Measurements from ENCODE around the gene DHCR7. TPM values are rescaled to one million over a fixed set of nuclear protein-coding genes. Genes with fewer than 3 reads are reported as not detected.

DHCR7 gene
- total RNA-seq, 1 experiment from 2014 or later = 371 TPM

DNA sequence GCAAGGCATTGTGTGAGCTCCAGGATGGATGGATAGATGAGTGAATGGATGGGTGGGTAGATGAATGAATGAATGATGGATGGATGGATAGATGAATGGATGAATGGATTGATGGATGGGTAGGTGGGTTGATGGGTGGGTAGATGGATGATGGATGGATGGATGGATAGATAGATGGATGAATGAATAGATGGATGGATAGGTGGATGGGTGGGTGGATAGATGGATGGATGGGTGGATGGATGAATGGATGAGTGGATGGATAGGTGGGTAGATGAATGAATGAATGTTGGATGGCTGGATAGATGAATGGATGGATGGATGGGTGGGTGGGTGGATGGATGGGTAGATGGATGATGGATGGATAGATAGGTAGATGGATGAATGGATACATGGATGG is 33.5 kb downstream of the DHCR7 start:
- Histone ChIP-seq H3K27me3 (replicated peaks; ENCODE audit: control insufficient read depth, insufficient read depth, low read length) (no peaks in the 10 kb centered on the region), H3K9me3 (no peaks in the 10 kb centered on the region), H3K4me3 (ENCODE audit: low read depth, low read length) (no peak overlapping the region), H3K4me1 (no peaks in the 10 kb centered on the region), H3K36me3 (ENCODE audit: control insufficient read depth, insufficient read depth, low read length) (no peaks in the 10 kb centered on the region)
- intact Hi-C loops (cut with micrococcal nuclease; ENCODE audit: unreplicated experiment) = no loop called here
- ChIA-PET CTCF (no interaction called here), POLR2A (no interaction called here)
- DNase-seq = no peak
- Mint-ChIP-seq H3K27me3 (ENCODE audit: insufficient read depth, unreplicated experiment) (peaks cover 18% of the 10 kb centered on the region), H3K36me3 (ENCODE audit: insufficient read depth, unreplicated experiment) (peaks cover 6% of the 10 kb centered on the region), H3K9me3 (ENCODE audit: unreplicated experiment) (peaks cover 24% of the 10 kb centered on the region), H3K4me1 (ENCODE audit: low read depth, unreplicated experiment) (no peaks in the 10 kb centered on the region), H3K4me3 (ENCODE audit: unreplicated experiment) (no peak overlapping the region), H3K27ac (ENCODE audit: unreplicated experiment) (no peak overlapping the region)
- BruUV-seq (replicated peaks) = no TSS peak
- TF ChIP-seq, protein P1, sequence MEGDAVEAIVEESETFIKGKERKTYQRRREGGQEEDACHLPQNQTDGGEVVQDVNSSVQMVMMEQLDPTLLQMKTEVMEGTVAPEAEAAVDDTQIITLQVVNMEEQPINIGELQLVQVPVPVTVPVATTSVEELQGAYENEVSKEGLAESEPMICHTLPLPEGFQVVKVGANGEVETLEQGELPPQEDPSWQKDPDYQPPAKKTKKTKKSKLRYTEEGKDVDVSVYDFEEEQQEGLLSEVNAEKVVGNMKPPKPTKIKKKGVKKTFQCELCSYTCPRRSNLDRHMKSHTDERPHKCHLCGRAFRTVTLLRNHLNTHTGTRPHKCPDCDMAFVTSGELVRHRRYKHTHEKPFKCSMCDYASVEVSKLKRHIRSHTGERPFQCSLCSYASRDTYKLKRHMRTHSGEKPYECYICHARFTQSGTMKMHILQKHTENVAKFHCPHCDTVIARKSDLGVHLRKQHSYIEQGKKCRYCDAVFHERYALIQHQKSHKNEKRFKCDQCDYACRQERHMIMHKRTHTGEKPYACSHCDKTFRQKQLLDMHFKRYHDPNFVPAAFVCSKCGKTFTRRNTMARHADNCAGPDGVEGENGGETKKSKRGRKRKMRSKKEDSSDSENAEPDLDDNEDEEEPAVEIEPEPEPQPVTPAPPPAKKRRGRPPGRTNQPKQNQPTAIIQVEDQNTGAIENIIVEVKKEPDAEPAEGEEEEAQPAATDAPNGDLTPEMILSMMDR (IDR thresholded peaks at IDR 0.05; ENCODE audit: insufficient read depth in 1 of 2, low read depth in 1 of 2, low read length in 1 of 2, severe bottlenecking in 1 of 2, unreplicated experiment in 1 of 2) = no peak

DNA sequence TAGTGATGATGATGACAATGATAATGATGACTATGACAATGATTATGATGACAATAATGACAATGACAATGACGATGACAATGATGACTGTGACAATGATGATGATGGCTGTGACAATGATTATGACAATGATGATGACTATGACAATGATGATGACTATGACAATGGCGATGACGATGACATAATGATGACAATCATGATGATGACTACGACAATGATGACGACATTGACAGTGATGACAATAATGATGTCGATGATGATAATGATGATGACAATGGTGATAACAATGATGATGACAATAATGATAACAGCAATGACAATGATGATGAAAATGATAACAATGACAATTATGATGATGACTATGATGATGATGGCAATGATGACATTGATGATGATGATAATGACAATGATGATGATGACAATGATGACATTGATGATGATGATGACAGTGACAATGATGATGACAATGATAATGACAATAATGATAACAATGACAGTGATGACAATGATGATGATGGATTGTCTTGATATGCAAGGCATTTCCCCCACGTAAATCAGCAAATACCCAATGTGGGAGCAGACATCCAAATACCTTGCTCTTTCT is 37.7 kb downstream of the DHCR7 start:
- Mint-ChIP-seq H3K36me3 (ENCODE audit: insufficient read depth, unreplicated experiment) (peaks cover 6% of the 10 kb centered on the region), H3K27ac (ENCODE audit: unreplicated experiment) (no peak overlapping the region), H3K4me3 (ENCODE audit: unreplicated experiment) (no peak overlapping the region), H3K9me3 (ENCODE audit: unreplicated experiment) (peaks cover 24% of the 10 kb centered on the region), H3K4me1 (ENCODE audit: low read depth, unreplicated experiment) (no peaks in the 10 kb centered on the region), H3K27me3 (ENCODE audit: insufficient read depth, unreplicated experiment) (peaks cover 23% of the 10 kb centered on the region)
- no peaks in the 10 kb centered on the region for H3K4me1 ChIP-seq
- POLR2A ChIA-PET = no interaction called here
- no peak overlapping the region for H3K4me3 ChIP-seq (ENCODE audit: low read depth, low read length)
- no peaks in the 10 kb centered on the region for H3K9me3 ChIP-seq
- CTCF ChIA-PET = no interaction called here
- no TSS peak for BruUV-seq (replicated peaks)
- H3K27me3 ChIP-seq (replicated peaks; ENCODE audit: control insufficient read depth, insufficient read depth, low read length) = no peaks in the 10 kb centered on the region
- no peaks in the 10 kb centered on the region for H3K36me3 ChIP-seq (ENCODE audit: control insufficient read depth, insufficient read depth, low read length)
- no peak for DNase-seq
- intact Hi-C loops (cut with micrococcal nuclease; ENCODE audit: unreplicated experiment) = no loop called here
- TF ChIP-seq, protein P1 (IDR thresholded peaks at IDR 0.05; ENCODE audit: insufficient read depth in 1 of 2, low read depth in 1 of 2, low read length in 1 of 2, severe bottlenecking in 1 of 2, unreplicated experiment in 1 of 2) = no peak

DNA sequence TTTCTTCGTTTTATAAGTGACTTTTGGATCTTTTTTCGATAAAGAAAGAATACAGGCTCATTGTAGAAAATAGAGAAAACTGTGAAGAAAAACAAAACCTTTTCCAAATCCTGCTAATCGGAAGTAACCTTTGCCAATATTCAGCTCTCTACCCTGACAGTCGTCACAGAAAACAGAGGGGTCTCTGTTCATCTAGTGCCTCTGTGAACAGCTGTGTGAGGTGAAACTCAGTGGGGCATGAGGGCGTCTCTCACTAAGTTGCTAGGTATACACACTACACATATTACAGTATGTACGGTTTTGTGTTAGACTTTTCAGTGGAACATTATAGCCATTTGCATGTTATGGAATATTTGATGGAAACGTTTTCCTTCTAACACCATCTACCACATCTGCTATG is 39.4 kb downstream of the DHCR7 start:
- Mint-ChIP-seq H3K27me3 (ENCODE audit: insufficient read depth, unreplicated experiment) (peaks cover 19% of the 10 kb centered on the region), H3K27ac (ENCODE audit: unreplicated experiment) (no peak overlapping the region), H3K4me3 (ENCODE audit: unreplicated experiment) (no peak overlapping the region), H3K36me3 (ENCODE audit: insufficient read depth, unreplicated experiment) (peaks cover 6% of the 10 kb centered on the region), H3K4me1 (ENCODE audit: low read depth, unreplicated experiment) (no peaks in the 10 kb centered on the region), H3K9me3 (ENCODE audit: unreplicated experiment) (peaks cover 17% of the 10 kb centered on the region)
- POLR2A ChIA-PET = no interaction called here
- intact Hi-C loops (cut with micrococcal nuclease; ENCODE audit: unreplicated experiment) = no loop called here
- Histone ChIP-seq H3K4me3 (ENCODE audit: low read depth, low read length) (no peak overlapping the region), H3K36me3 (ENCODE audit: control insufficient read depth, insufficient read depth, low read length) (no peaks in the 10 kb centered on the region), H3K4me1 (no peaks in the 10 kb centered on the region), H3K27me3 (replicated peaks; ENCODE audit: control insufficient read depth, insufficient read depth, low read length) (no peaks in the 10 kb centered on the region), H3K9me3 (no peaks in the 10 kb centered on the region)
- CTCF ChIA-PET = no interaction called here
- TF ChIP-seq, protein P1 (IDR thresholded peaks at IDR 0.05; ENCODE audit: insufficient read depth in 1 of 2, low read depth in 1 of 2, low read length in 1 of 2, severe bottlenecking in 1 of 2, unreplicated experiment in 1 of 2) = no peak
- no TSS peak for BruUV-seq (replicated peaks)
- DNase-seq = no peak
